ENCODE measurements around the gene NT5C. TPM values are rescaled to one million over a fixed set of nuclear protein-coding genes. Genes with fewer than 3 reads are reported as not detected.

Gene NT5C
- total RNA-seq, 1 experiment from 2014 or later, result 38.6 TPM

DNA sequence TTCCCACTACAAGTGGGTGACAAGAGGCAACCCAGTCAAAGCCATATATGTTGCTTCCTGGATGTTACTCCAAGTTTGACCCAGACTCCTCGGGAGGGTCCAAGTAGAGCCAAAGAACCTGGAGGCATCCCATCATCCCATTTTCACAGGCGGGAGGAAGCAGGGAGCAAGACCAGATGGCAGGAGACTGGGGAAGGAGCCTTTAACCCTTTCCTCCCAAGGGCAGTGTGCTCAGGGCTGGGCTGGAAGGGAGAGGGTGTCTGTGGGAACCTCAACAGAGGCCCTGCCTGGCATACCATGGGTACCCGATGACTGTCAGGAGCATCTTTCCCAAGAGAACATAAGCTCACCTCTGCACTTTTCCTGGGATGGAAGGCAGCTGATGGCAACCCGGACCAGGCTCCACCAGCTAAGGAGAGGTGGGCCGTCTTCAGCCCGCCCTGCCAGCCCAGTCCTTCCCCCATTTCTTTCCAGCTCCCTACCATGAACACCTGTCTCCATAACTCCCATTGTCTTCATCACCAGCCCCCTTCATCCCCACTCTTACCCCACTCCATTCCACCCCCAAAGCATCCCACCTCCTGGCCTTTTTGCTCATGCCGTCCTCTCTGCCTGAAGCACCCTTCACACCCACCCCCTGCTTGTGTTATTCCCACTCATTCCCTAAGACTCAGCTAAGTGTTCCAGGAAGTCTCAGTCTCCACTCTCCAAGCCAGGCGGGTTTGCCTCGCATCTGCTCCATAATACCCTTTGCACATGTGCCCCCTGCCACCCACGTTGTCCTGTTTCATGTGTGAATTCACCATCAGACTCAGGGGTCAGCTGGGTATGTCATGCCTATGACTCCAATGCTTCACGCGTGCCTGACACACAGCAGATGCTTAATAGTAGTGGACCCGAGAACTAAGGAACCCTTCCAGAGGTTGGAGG is 49.7 kb downstream of the NT5C start:
- intact Hi-C loops (cut with micrococcal nuclease; ENCODE audit: unreplicated experiment), result no loop called here
- Histone ChIP-seq H3K27ac (peak overlapping the region; percentile 49), H3K36me3 (ENCODE audit: low read depth) (no peaks in the 10 kb centered on the region), H4K20me1 (ENCODE audit: insufficient read depth) (no peaks in the 10 kb centered on the region), H3K4me1 (replicated peaks; ENCODE audit: insufficient read depth) (peaks cover 77% of the 10 kb centered on the region), H3F3A (ENCODE audit: insufficient read depth, low read depth) (peaks cover 84% of the 10 kb centered on the region), H3K4me2 (peak overlapping the region; percentile 52), H3K9me2 (ENCODE audit: insufficient read depth) (no peaks in the 10 kb centered on the region), H3K27me3 (ENCODE audit: insufficient read depth, low read depth) (no peaks in the 10 kb centered on the region), H3K4me3 (no peak overlapping the region), H2AFZ (no peak overlapping the region), H3K9me3 (ENCODE audit: insufficient read depth, low read depth) (no peaks in the 10 kb centered on the region), H3K79me2 (ENCODE audit: low read depth) (peaks cover 7% of the 10 kb centered on the region)
- DNase-seq, result no peak
- CTCF ChIA-PET, result no interaction called here
- TF ChIP-seq, protein P1, sequence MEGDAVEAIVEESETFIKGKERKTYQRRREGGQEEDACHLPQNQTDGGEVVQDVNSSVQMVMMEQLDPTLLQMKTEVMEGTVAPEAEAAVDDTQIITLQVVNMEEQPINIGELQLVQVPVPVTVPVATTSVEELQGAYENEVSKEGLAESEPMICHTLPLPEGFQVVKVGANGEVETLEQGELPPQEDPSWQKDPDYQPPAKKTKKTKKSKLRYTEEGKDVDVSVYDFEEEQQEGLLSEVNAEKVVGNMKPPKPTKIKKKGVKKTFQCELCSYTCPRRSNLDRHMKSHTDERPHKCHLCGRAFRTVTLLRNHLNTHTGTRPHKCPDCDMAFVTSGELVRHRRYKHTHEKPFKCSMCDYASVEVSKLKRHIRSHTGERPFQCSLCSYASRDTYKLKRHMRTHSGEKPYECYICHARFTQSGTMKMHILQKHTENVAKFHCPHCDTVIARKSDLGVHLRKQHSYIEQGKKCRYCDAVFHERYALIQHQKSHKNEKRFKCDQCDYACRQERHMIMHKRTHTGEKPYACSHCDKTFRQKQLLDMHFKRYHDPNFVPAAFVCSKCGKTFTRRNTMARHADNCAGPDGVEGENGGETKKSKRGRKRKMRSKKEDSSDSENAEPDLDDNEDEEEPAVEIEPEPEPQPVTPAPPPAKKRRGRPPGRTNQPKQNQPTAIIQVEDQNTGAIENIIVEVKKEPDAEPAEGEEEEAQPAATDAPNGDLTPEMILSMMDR (conservative IDR thresholded peaks at IDR 0.05), result no peak
- no peak for TF ChIP-seq EZH2 (IDR thresholded peaks at IDR 0.05; ENCODE audit: low read depth)
- POLR2A ChIA-PET (ENCODE audit: unreplicated experiment), result no interaction called here
- no TSS peak for BruUV-seq (replicated peaks)

Other genes with a start within 250 kb of the NT5C start
- gene FADS6, start 238.1 kb downstream of the NT5C start, total RNA-seq (2021), result not detected in 2 replicates
- 0.22 and 0.28 TPM in 2 replicates for gene USH1G, start 208.5 kb downstream of the NT5C start, total RNA-seq (2021)
- not detected in 2 replicates for gene OTOP2, start 207.5 kb downstream of the NT5C start, total RNA-seq (2021)
- gene OTOP3, start 195.8 kb downstream of the NT5C start, total RNA-seq (2021), result not detected in 2 replicates
- 32.1 and 49.7 TPM in 2 replicates for gene HID1, start 159.0 kb downstream of the NT5C start, total RNA-seq (2021)
- 15.1 and 22.8 TPM in 2 replicates for gene CDR2L, start 144.1 kb downstream of the NT5C start, total RNA-seq (2021)
- gene MRPL58, start 119.1 kb downstream of the NT5C start, total RNA-seq (2021), result 42.8 and 48.4 TPM in 2 replicates
- 306 and 336 TPM in 2 replicates for gene ATP5PD, start 84.8 kb downstream of the NT5C start, total RNA-seq (2021)
- gene KCTD2, start 84.5 kb downstream of the NT5C start, total RNA-seq (2021), result 18.4 and 18.6 TPM in 2 replicates
- 70.2 and 88.5 TPM in 2 replicates for gene SLC16A5, start 43.8 kb downstream of the NT5C start, total RNA-seq (2021)
- gene ARMC7, start 21.8 kb downstream of the NT5C start, total RNA-seq (2021), result 19.2 and 20.5 TPM in 2 replicates
- 250 and 277 TPM in 2 replicates for gene JPT1, start 22.8 kb upstream of the NT5C start, total RNA-seq (2021)
- gene SUMO2, start 51.2 kb upstream of the NT5C start, total RNA-seq (2021), result 425 and 486 TPM in 2 replicates
- 64.2 and 73.1 TPM in 2 replicates for gene NUP85, start 73.9 kb upstream of the NT5C start, total RNA-seq (2021)
- 34.8 and 37.5 TPM in 2 replicates for gene GGA3, start 129.9 kb upstream of the NT5C start, total RNA-seq (2021)
- 50.1 and 51.3 TPM in 2 replicates for gene MRPS7, start 130.1 kb upstream of the NT5C start, total RNA-seq (2021)
- gene MIF4GD, start 139.5 kb upstream of the NT5C start, total RNA-seq (2021), result 23.4 and 35.4 TPM in 2 replicates
- 18.7 and 19.4 TPM in 2 replicates for gene SLC25A19, start 157.7 kb upstream of the NT5C start, total RNA-seq (2021)